Duodenal mucosa (tissue), 2 donors: ENCODE data around the gene MPL.
A peak's percentile ranks its signal among the peaks of the same experiment; 100 is the strongest.
"Not testable (repeated sequence)": the region's sequence is repeated elsewhere in the genome, so short reads cannot be mapped to it uniquely, and the experiment has no call there.

Experiments used
- H3K27ac ChIP-seq: one replicate; pipeline ENCODE4 v1.7.0; 2013; ENCODE audit warnings: low read depth, low read length
- H3K27me3 ChIP-seq, 2 donors: one replicate each; pipeline ENCODE4 v1.7.0; 2013; ENCODE audit warnings: low read length in 2 of 2, control low read depth in 1 of 2; ENCODE audit not compliant: insufficient read depth in 2 of 2, control insufficient read depth in 1 of 2
- H3K36me3 ChIP-seq, 2 donors: one replicate each; pipeline ENCODE4 v1.7.0; 2013; ENCODE audit warnings: low read length in 2 of 2, control low read depth in 1 of 2; ENCODE audit not compliant: insufficient read depth in 2 of 2, control insufficient read depth in 1 of 2
- H3K4me1 ChIP-seq, 2 donors: one replicate each; pipeline ENCODE4 v1.7.0; 2013; ENCODE audit warnings: low read length in 2 of 2, control low read depth in 1 of 2; ENCODE audit not compliant: insufficient read depth in 2 of 2, control insufficient read depth in 1 of 2
- H3K4me3 ChIP-seq, 2 donors: one replicate each; pipeline ENCODE4 v1.7.0; 2013; ENCODE audit warnings: low read length in 2 of 2, low read depth in 1 of 2
- H3K9ac ChIP-seq, 2 donors: one replicate each; pipeline ENCODE4 v1.7.0; 2013; ENCODE audit warnings: low read length in 2 of 2, low read depth in 1 of 2
- H3K9me3 ChIP-seq, 2 donors: one replicate each; pipeline ENCODE4 v1.7.0; 2013; ENCODE audit warnings: low read length in 2 of 2, control low read depth in 1 of 2; ENCODE audit not compliant: control insufficient read depth in 1 of 2

MPL gene

DNA sequence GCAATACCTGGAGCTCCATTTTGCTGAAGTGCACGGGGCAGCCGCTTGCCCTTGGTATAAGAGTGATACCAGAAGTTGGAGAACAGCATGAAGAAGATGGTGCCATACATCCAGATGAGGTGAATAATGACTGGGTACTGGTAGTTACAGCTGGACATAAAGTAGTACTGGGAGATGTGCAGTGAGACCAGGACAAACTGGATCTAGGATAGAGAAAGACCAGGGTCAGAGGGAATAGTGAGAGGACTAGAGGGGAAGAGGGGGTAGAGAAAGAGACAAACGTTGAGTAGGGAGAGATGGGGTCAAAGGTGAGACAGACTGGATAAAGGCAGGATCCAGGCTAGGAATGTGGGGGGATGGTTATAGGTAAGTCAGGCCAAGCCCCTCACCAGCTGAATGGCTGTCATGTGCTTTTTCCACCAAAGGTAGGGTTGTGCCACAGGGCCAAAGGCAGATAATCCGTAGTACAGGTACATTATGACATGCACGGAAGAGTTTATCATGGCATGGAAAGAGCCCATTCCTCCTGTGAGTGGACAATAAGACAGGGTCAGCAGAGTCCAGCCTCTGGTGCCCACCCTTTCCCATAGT lies 26.4 kb downstream of the MPL start:
- H3K27ac ChIP-seq: no peak overlapping the region
- peak overlapping the region in 1 of 2 donors; percentile 5 for H3K4me3 ChIP-seq
- peaks cover 36 to 51% of the 10 kb centered on the region in 2 donors for H3K36me3 ChIP-seq
- no peaks in the 10 kb centered on the region for H3K9me3 ChIP-seq
- peaks cover 55 to 67% of the 10 kb centered on the region in 2 donors for H3K4me1 ChIP-seq
- no peak overlapping the region for H3K9ac ChIP-seq
- H3K27me3 ChIP-seq: no peaks in the 10 kb centered on the region

DNA sequence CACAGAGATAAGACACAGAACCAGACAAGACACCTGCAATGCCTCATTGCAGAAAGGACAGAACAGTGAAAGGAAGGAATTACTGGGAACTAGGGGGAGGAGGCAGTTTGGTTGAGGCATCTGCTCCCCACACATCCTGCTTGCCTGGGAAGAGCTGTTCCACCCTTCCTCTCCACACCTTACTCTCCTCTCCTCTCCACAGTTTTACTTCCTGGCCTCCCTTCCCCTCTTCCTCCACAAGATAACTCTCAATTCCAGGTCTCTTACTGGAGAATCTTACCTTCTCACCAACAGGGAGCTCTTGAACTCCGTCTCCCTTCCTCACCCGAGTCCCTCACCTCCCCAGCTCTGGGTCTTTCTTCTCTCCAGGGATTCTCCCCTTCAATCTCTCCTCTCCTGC lies 28.1 kb downstream of the MPL start:
- Histone ChIP-seq H3K36me3 (peaks cover 34 to 49% of the 10 kb centered on the region in 2 donors), H3K27ac (no peak overlapping the region), H3K4me3 (peak overlapping the region; percentile 90 to 92), H3K4me1 (peaks cover 39 to 52% of the 10 kb centered on the region in 2 donors), H3K27me3 (no peaks in the 10 kb centered on the region), H3K9me3 (no peaks in the 10 kb centered on the region), H3K9ac (peak overlapping the region; percentile 58 to 59)

DNA sequence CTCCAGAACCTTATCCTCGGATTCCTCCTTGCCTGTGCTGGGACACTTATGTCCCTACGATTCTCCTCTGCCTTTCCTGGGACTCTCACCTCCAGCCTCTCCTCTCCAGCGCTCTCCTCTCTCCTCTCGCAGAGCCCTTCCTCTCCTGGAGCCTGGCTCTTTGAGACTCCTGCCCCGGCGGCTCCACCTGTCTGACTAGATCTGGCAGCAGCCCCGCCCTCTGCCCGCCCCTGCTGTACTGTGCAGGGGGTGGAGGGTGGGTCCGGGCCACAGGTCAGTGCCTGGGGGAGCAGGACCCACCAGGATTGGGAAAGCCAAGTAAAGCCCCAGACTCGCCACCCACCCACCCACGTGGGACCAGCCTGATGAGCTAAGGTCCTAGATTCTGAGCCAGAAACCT lies 28.6 kb downstream of the MPL start:
- Histone ChIP-seq H3K36me3 (peaks cover 29 to 44% of the 10 kb centered on the region in 2 donors), H3K4me3 (peak overlapping the region; percentile 90 to 92), H3K9me3 (no peaks in the 10 kb centered on the region), H3K4me1 (peaks cover 36 to 47% of the 10 kb centered on the region in 2 donors), H3K27me3 (no peaks in the 10 kb centered on the region), H3K9ac (peak overlapping the region; percentile 96 to 99), H3K27ac (no peak overlapping the region)

DNA sequence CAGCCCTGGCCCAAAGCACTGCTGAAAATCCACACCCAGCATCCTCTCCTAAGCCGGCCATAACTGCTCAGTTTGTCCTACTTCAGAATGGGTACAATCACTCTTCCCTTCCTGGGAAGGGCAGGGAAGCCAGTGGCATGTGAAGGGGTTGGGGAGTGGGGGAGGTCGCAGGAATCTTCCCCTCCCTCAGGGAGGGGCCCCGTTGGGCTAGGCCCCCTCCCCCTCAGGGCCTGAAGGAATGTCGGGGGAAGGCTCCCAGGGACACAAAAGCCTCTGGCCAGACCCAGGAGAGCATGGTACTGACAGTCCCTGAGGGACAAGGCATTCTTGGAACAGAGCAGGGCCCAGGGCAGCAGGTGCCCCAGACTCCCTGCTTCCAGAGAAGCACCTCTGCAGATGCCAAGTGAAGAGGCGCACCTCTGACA lies 29.0 kb downstream of the MPL start:
- peak overlapping the region; percentile 96 to 99 for H3K9ac ChIP-seq
- peak overlapping the region; percentile 90 to 92 for H3K4me3 ChIP-seq
- peak overlapping the region; percentile 94 for H3K27ac ChIP-seq
- H3K4me1 ChIP-seq: peaks cover 36 to 43% of the 10 kb centered on the region in 2 donors
- H3K36me3 ChIP-seq: peaks cover 26 to 40% of the 10 kb centered on the region in 2 donors
- no peaks in the 10 kb centered on the region for H3K27me3 ChIP-seq
- no peaks in the 10 kb centered on the region for H3K9me3 ChIP-seq

DNA sequence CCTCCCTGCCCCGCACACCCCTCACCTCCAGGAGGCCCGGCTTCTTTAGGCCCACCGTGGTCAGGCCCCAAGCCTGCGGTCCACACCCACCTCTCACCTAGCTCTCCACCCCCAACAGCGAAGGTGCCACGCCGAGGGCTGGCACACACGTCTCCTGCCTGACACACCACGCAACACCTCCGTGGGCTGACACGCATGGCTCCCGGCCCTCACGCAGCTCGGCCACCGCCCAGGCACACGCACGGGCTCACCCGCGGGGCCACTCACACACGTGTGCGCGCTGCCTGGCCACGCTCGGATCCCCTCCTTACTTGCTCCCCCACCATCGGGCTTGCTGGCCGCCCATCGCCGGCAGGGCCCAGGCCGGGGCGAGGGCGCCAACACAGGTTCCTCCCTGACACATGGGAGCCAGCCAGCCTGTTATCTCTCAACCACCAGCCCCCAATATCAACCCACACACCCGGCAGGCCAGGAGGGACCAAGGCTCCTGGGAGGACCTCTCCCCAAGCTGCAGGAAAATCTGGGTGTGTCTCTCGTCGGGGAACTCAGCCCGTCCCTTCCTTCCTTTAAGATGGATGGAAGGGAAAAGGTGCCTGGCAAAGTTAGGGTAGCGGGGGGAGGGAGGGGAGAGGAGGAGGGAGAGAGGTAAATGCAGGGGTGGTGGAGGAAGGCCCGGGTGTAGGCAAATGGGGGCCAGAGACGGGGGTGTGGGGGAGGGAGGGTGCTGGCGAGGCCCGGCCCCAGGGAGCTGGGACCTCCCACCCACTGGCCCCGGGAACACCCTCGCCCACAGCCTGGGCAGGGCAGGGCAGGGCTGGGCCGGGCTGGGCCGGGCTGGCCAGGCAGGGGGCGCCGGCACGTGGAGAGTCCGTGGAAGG lies 29.6 kb downstream of the MPL start:
- H3K4me1 ChIP-seq: peaks cover 36 to 42% of the 10 kb centered on the region in 2 donors
- H3K4me3 ChIP-seq: peak overlapping the region; percentile 90 to 92
- H3K36me3 ChIP-seq: peaks cover 20 to 33% of the 10 kb centered on the region in 2 donors
- peak overlapping the region; percentile 94 for H3K27ac ChIP-seq
- H3K9me3 ChIP-seq: no peaks in the 10 kb centered on the region
- no peaks in the 10 kb centered on the region for H3K27me3 ChIP-seq
- peak overlapping the region; percentile 96 to 99 for H3K9ac ChIP-seq

DNA sequence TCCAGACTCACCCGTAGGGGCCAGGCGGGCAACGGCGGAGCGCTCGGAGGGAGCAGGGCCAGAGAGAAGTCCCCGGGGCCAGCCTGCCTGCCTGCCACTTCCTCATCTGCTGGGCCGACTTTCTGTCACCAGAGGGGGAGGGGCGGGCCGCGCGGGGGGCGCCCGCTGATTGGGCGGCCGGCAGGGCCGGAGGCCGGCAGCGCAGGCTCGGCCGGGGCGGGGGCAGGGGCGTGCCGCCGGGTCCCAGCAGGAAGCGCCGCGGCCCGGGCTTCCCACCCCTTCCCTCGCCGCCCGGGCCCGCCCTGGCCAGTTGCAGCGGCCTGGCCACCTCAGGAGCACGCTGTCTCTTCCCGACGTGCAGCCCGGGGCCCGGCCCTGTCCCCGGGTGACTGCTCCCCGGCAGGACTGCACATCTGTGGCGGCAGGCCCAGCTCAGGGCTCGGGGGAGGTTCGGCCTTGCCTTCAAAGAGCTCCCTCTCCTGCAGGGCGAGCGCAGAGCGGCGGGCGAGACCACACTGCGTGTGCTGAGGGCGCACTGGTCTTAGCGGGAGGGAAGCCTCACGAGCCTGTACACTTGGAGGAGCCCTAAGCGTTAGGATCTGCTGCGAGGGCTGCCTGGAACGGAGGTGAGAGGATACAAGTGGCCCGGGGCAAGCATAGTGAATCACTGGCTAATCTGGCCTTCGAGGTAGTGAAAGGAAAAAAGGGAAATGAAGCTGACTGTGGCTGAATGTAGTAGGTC lies 30.5 kb downstream of the MPL start, which contains the start of gene ELOVL1:
Gene ELOVL1 (minus strand): TSS at position 108 of the 742 bp plus-strand sequence. CDS start 2,402 bp downstream, outside the sequence.
- Histone ChIP-seq H3K36me3 (peaks cover 20 to 25% of the 10 kb centered on the region in 2 donors), H3K27ac (peak within 1 kb of the TSS; percentile 94), H3K9ac (peak within 1 kb of the TSS; percentile 96 to 99), H3K4me3 (peak within 1 kb of the TSS; percentile 90 to 92), H3K9me3 (no peaks in the 10 kb centered on the region), H3K4me1 (peaks cover 37 to 42% of the 10 kb centered on the region in 2 donors), H3K27me3 (no peaks in the 10 kb centered on the region)

DNA sequence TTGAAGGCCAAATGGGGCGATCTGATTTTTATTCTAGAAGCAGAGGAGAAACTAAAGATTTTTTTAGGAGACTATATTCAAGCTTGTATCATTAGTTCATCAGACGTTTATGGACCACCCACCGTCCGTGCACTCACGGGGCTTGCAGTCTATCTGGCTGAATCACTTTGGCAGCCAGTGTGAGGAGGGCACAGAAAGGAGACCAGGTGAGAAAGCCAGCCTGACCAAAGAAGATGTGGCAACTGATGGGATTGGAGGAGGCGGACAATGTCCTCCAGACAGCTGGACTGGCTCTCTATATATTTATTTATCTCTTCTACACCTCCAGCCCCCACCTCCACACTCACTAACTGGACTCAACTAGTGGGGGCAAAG lies 31.0 kb downstream of the MPL start:
- no peaks in the 10 kb centered on the region for H3K27me3 ChIP-seq
- H3K36me3 ChIP-seq: peaks cover 17 to 19% of the 10 kb centered on the region in 2 donors
- peak overlapping the region; percentile 74 to 89 for H3K9ac ChIP-seq
- peak overlapping the region; percentile 67 to 79 for H3K4me3 ChIP-seq
- H3K27ac ChIP-seq: peak overlapping the region; percentile 87
- no peaks in the 10 kb centered on the region for H3K9me3 ChIP-seq
- peaks cover 37 to 41% of the 10 kb centered on the region in 2 donors for H3K4me1 ChIP-seq

DNA sequence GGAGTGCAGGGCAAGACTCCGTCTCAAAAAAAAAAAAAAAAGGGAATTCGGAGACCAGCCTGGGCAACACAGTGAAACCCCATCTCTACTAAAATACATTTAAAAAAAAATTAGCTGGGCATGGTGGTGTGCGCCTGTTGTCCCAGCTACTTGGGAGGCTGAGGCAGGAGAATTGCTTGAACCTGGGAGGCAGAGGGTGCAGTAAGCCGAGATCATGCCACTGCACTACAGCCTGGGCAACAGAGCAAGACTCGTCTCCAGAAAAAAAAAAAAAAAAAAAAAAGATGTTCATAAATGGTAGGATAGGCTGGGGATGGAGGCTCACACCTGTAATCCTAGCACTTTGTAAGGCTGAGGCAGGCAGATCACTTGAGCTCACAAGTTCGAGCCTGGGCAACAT lies 32.2 kb downstream of the MPL start:
- not testable (repeated sequence) for H3K36me3 ChIP-seq, H3K27ac ChIP-seq, H3K4me3 ChIP-seq, H3K9ac ChIP-seq, H3K27me3 ChIP-seq, H3K9me3 ChIP-seq
- H3K4me1 ChIP-seq: peaks cover 34% of the 10 kb centered on the region in 2 donors

DNA sequence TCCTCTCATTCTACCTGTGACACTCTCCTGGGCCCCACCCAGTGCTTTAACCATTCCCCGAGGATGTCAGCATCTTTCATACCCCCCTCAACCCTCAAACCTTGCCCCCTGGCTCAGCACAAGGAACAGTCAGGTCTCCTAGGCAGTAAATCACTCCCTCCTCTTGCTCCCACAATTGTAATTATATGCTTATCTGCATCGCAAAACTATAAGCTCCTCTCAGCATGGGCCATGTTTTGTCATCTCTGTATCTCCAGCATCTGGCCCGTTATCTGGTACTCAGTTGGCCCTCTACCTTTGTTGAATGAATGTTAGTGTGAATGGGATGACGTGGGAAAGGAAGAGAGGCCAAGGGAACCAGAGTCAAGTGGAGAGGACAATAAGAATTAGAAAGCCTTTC lies 32.9 kb downstream of the MPL start:
- Histone ChIP-seq H3K27ac (no peak overlapping the region), H3K4me3 (no peak overlapping the region), H3K27me3 (no peaks in the 10 kb centered on the region), H3K9ac (no peak overlapping the region), H3K9me3 (no peaks in the 10 kb centered on the region), H3K36me3 (peaks cover 0 to under 1% of the 10 kb centered on the region in 2 donors), H3K4me1 (peaks cover 30% of the 10 kb centered on the region in 2 donors)
